ENCODE measurements around the gene OR2AT4.
"Not testable (repeated sequence)": the region's sequence is repeated elsewhere in the genome, so short reads cannot be mapped to it uniquely, and the experiment has no call there.

OR2AT4 gene

GRCh38 chr11:75114465-75114864, 17.8 kb upstream of the OR2AT4 start:
- Mint-ChIP-seq H3K27ac (no peak overlapping the region), H3K4me1 (ENCODE audit: low read depth) (no peaks in the 10 kb centered on the region), H3K4me3 (no peak overlapping the region), H3K9me3 (peaks cover 21% of the 10 kb centered on the region), H3K27me3 (peaks cover 43% of the 10 kb centered on the region), H3K36me3 (ENCODE audit: low read depth) (peaks cover 3% of the 10 kb centered on the region)
- no peak for DNase-seq

- Mint-ChIP-seq H3K4me3 (no peak overlapping the region), H3K36me3 (ENCODE audit: low read depth) (peaks cover 3% of the 10 kb centered on the region), H3K27me3 (peaks cover 36% of the 10 kb centered on the region), H3K4me1 (ENCODE audit: low read depth) (no peaks in the 10 kb centered on the region), H3K27ac (no peak overlapping the region), H3K9me3 (peaks cover 21% of the 10 kb centered on the region)
- DNase-seq, result no peak
Measured at GRCh38 chr11:75113030-75113429, 16.4 kb upstream of the OR2AT4 start.

GRCh38 chr11:75112200-75112599, 15.5 kb upstream of the OR2AT4 start:
- no peak overlapping the region for H3K4me3 Mint-ChIP-seq
- no peaks in the 10 kb centered on the region for H3K4me1 Mint-ChIP-seq (ENCODE audit: low read depth)
- H3K36me3 Mint-ChIP-seq (ENCODE audit: low read depth), result peaks cover 3% of the 10 kb centered on the region
- H3K27me3 Mint-ChIP-seq, result peaks cover 36% of the 10 kb centered on the region
- DNase-seq, result no peak
- H3K9me3 Mint-ChIP-seq, result peaks cover 21% of the 10 kb centered on the region
- H3K27ac Mint-ChIP-seq, result no peak overlapping the region

- Mint-ChIP-seq H3K36me3 (ENCODE audit: low read depth) (peaks cover 3% of the 10 kb centered on the region), H3K9me3 (peaks cover 11% of the 10 kb centered on the region), H3K4me3 (no peak overlapping the region), H3K27ac (no peak overlapping the region), H3K4me1 (ENCODE audit: low read depth) (peaks cover 14% of the 10 kb centered on the region), H3K27me3 (peaks cover 42% of the 10 kb centered on the region)
- DNase-seq, result no peak
Measured at GRCh38 chr11:75107187-75107586, 10.5 kb upstream of the OR2AT4 start.

GRCh38 chr11:75105967-75106681, 9.4 kb upstream of the OR2AT4 start:
- not testable (repeated sequence) for DNase-seq; H3K4me3 Mint-ChIP-seq; H3K27ac Mint-ChIP-seq; H3K9me3 Mint-ChIP-seq; H3K36me3 Mint-ChIP-seq (ENCODE audit: low read depth)
- Mint-ChIP-seq H3K4me1 (ENCODE audit: low read depth) (peaks cover 18% of the 10 kb centered on the region), H3K27me3 (peaks cover 46% of the 10 kb centered on the region)

- Mint-ChIP-seq H3K4me1 (ENCODE audit: low read depth) (peaks cover 22% of the 10 kb centered on the region), H3K27ac (no peak overlapping the region), H3K27me3 (peaks cover 45% of the 10 kb centered on the region), H3K4me3 (no peak overlapping the region), H3K9me3 (no peaks in the 10 kb centered on the region), H3K36me3 (ENCODE audit: low read depth) (no peaks in the 10 kb centered on the region)
- no peak for DNase-seq
Measured at GRCh38 chr11:75105462-75105925, 8.8 kb upstream of the OR2AT4 start.

GRCh38 chr11:75103380-75104026, 6.8 kb upstream of the OR2AT4 start:
- no peaks in the 10 kb centered on the region for H3K36me3 Mint-ChIP-seq (ENCODE audit: low read depth)
- H3K9me3 Mint-ChIP-seq, result no peaks in the 10 kb centered on the region
- H3K4me1 Mint-ChIP-seq (ENCODE audit: low read depth), result peaks cover 28% of the 10 kb centered on the region
- H3K27ac Mint-ChIP-seq, result peak overlapping the region; percentile 79
- no peak for DNase-seq
- H3K27me3 Mint-ChIP-seq, result peaks cover 46% of the 10 kb centered on the region
- H3K4me3 Mint-ChIP-seq, result peak overlapping the region; percentile 1

GRCh38 chr11:75101424-75102128, 4.9 kb upstream of the OR2AT4 start:
- no peaks in the 10 kb centered on the region for H3K9me3 Mint-ChIP-seq
- no peak overlapping the region for H3K4me3 Mint-ChIP-seq
- no peaks in the 10 kb centered on the region for H3K36me3 Mint-ChIP-seq (ENCODE audit: low read depth)
- no peak for DNase-seq
- H3K27me3 Mint-ChIP-seq, result peaks cover 45% of the 10 kb centered on the region
- H3K4me1 Mint-ChIP-seq (ENCODE audit: low read depth), result peaks cover 28% of the 10 kb centered on the region
- no peak overlapping the region for H3K27ac Mint-ChIP-seq

- no peaks in the 10 kb centered on the region for H3K36me3 Mint-ChIP-seq (ENCODE audit: low read depth)
- no peak for DNase-seq
- peaks cover 43% of the 10 kb centered on the region for H3K27me3 Mint-ChIP-seq
- no peaks in the 10 kb centered on the region for H3K9me3 Mint-ChIP-seq
- no peak overlapping the region for H3K4me3 Mint-ChIP-seq
- peaks cover 28% of the 10 kb centered on the region for H3K4me1 Mint-ChIP-seq (ENCODE audit: low read depth)
- H3K27ac Mint-ChIP-seq, result no peak overlapping the region
Measured at GRCh38 chr11:75100314-75100713, 3.6 kb upstream of the OR2AT4 start.

GRCh38 chr11:75099635-75100034, 3.0 kb upstream of the OR2AT4 start:
- Mint-ChIP-seq H3K27ac (no peak overlapping the region), H3K9me3 (no peaks in the 10 kb centered on the region), H3K4me1 (ENCODE audit: low read depth) (peaks cover 28% of the 10 kb centered on the region), H3K36me3 (ENCODE audit: low read depth) (no peaks in the 10 kb centered on the region), H3K27me3 (peaks cover 49% of the 10 kb centered on the region), H3K4me3 (no peak overlapping the region)
- no peak for DNase-seq

- DNase-seq; H3K36me3 Mint-ChIP-seq (ENCODE audit: low read depth); H3K9me3 Mint-ChIP-seq; H3K4me3 Mint-ChIP-seq; H3K27ac Mint-ChIP-seq: not testable (repeated sequence)
- Mint-ChIP-seq H3K4me1 (ENCODE audit: low read depth) (peaks cover 24% of the 10 kb centered on the region), H3K27me3 (peaks cover 55% of the 10 kb centered on the region)
Measured at GRCh38 chr11:75098835-75099439, 2.3 kb upstream of the OR2AT4 start.

GRCh38 chr11:75098181-75098580, 1.5 kb upstream of the OR2AT4 start:
- DNase-seq; H3K36me3 Mint-ChIP-seq (ENCODE audit: low read depth); H3K4me3 Mint-ChIP-seq; H3K9me3 Mint-ChIP-seq; H3K27ac Mint-ChIP-seq: not testable (repeated sequence)
- Mint-ChIP-seq H3K27me3 (peaks cover 56% of the 10 kb centered on the region), H3K4me1 (ENCODE audit: low read depth) (peaks cover 17% of the 10 kb centered on the region)

GRCh38 chr11:75097173-75097557, 489 bp upstream of the OR2AT4 start:
- Mint-ChIP-seq H3K9me3 (no peaks in the 10 kb centered on the region), H3K27ac (no peak overlapping the region), H3K4me1 (ENCODE audit: low read depth) (peaks cover 14% of the 10 kb centered on the region), H3K36me3 (ENCODE audit: low read depth) (no peaks in the 10 kb centered on the region), H3K27me3 (peaks cover 55% of the 10 kb centered on the region), H3K4me3 (no peak overlapping the region)
- DNase-seq, result no peak

GRCh38 chr11:75094382-75094781, 2.3 kb downstream of the OR2AT4 start:
- H3K36me3 Mint-ChIP-seq (ENCODE audit: low read depth); H3K4me3 Mint-ChIP-seq; H3K9me3 Mint-ChIP-seq; H3K27ac Mint-ChIP-seq; H3K4me1 Mint-ChIP-seq (ENCODE audit: low read depth); DNase-seq: not testable (repeated sequence)
- peaks cover 54% of the 10 kb centered on the region for H3K27me3 Mint-ChIP-seq

All from activated T-cell treated with anti-CD3 and anti-CD28 coated beads, Interleukin-2, amount 50 U/mL, for 24 hours (primary cell).